ENCODE data around the gene CFDP1. TPM values are rescaled to one million over a fixed set of nuclear protein-coding genes. Genes with fewer than 3 reads are reported as not detected.

CFDP1 gene
- total and polyA plus RNA-seq, 2 of the 13 experiments (the other 11 are each of a cell fraction or from before 2014, with no cell fraction given) = 78.6 to 153 TPM

DNA sequence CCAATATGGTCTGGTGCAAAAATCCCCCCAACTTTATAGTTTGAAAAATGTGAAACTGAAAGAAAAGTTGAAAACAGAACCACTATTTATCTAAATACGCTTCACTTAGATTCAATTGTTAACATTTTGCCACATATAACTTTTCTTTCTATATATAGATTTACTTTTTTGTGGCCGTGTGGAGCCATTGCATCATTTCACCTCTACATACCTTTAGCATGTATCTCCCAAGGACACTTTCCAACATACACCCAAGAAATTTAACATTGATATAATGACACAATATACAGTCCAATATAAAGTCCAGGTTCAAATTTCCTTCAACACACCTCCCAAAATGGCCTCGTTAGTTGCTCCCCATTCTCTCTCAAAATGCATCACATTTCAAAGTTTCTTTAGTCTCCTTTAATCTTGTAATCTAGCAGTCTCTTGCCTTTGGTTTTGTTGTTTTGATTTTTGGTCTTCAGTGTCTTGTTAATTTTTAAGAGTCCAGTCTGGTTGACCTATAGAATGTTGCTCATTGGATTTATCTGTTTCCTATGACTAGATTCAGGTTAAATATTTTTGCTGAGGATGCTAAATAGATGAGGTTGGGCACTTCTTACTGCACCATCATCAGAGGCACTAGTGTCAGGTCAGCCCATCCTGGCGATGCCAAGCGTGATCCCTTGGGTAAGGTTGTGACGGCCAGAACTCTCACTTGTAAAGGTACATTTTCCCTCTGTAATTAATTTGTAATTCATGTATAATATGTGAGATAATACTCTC is 117.6 kb downstream of the CFDP1 start:
- intact Hi-C loops (cut with micrococcal nuclease; ENCODE audit: unreplicated experiment) = no loop called here

DNA sequence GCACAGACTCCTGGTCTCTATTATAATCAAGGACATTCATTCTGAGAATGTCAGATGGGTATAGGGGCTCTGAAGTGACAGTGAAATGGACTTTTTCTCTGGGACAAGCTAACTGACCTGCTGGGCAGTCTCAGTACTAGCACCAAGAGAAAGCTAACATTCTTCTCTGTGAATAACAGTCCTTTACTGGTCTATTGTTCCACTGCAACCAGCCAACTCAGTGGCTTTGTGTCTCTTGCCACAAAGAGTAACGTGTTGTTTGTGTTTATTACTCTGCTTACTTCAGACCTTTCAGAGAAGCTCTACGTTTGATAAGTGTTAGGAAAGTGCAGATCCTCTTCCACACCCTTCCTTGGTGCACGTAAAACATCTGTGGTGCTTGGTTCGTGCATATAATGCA is 120.4 kb downstream of the CFDP1 start:
- DNase-seq (ENCODE audit: low spot score) = no peak
- H3K9me3 ChIP-seq (ENCODE audit: low read length) = no peaks in the 10 kb centered on the region
- intact Hi-C loops (cut with micrococcal nuclease; ENCODE audit: unreplicated experiment) (no loop called here), in situ Hi-C loops (cut with HindIII; ENCODE audit: extremely low pct_ligation_motif_present, low pct_unique_long_range_greater_than_20kb) (no loop called here)
- no peak overlapping the region for H2AFZ ChIP-seq (ENCODE audit: low read length)
- ATAC-seq = no peak
- ChIA-PET CTCF (ENCODE audit: low intra/inter-chr PET ratio, low total read pairs) (no interaction called here), POLR2A (interaction anchor here (1.3 to 10.2 kb wide), 3 partner anchors 8 to 63 kb away, joined by 4 to 312 read pairs (median 9); partner anchors contain the start of gene BCAR1)
- no peak overlapping the region for H3K9ac ChIP-seq (ENCODE audit: insufficient read depth, low read depth, low read length)
- FAIRE-seq = no peak
- no peaks in the 10 kb centered on the region for H4K20me1 ChIP-seq (ENCODE audit: insufficient read depth, low read length)
- H3K79me2 ChIP-seq (ENCODE audit: insufficient read depth, low read length) = no peaks in the 10 kb centered on the region
- peaks cover 37% of the 10 kb centered on the region for H3K4me1 ChIP-seq (ENCODE audit: insufficient read depth, low read length)
- H3K4me3 ChIP-seq (replicated peaks in 1 of 3; ENCODE audit: insufficient read depth in 1 of 3, low read depth in 2 of 3, low read length in 3 of 3) = no peak overlapping the region
- H3K36me3 ChIP-seq (replicated peaks in 1 of 2; ENCODE audit: control insufficient read depth in 1 of 2, insufficient read depth in 2 of 2, low read length in 2 of 2) = peaks cover 2% of the 10 kb centered on the region in 2 experiments; a peak in 2 of 5 replicates
- no peak overlapping the region for H3K27ac ChIP-seq (ENCODE audit: extremely low read length, insufficient read depth, low read length)
- H3K4me2 ChIP-seq (ENCODE audit: low read depth, low read length) = no peak overlapping the region
- no peaks in the 10 kb centered on the region for H3K27me3 ChIP-seq (ENCODE audit: control insufficient read depth in 1 of 2, insufficient read depth in 2 of 2, low read length in 2 of 2)
- BruUV-seq (replicated peaks) = no TSS peak
- WGBS (ENCODE audit: low lambda C conversion rate) = 95% methylated on average over 4 of the region's 4 CpGs
- TF ChIP-seq ZNF282 (IDR thresholded peaks at IDR 0.05; ENCODE audit: partially characterized antibody) (no peak), YEATS4 (CRISPR knock-in tag; IDR thresholded peaks at IDR 0.05; ENCODE audit: borderline replicate concordance) (no peak), EZH2 (conservative IDR thresholded peaks at IDR 0.05; ENCODE audit: low read depth, low read length) (no peak), FIP1L1 (IDR thresholded peaks at IDR 0.05; ENCODE audit: borderline replicate concordance, insufficient read depth, low read depth, low read length) (no peak), ZNF605 (CRISPR knock-in tag; IDR thresholded peaks at IDR 0.05) (no peak), TOE1 (CRISPR knock-in tag; IDR thresholded peaks at IDR 0.05) (no peak), SIX4 (CRISPR knock-in tag; IDR thresholded peaks at IDR 0.05) (no peak), PPARG (CRISPR knock-in tag; conservative IDR thresholded peaks at IDR 0.05) (no peak), ZNF124 (CRISPR knock-in tag; IDR thresholded peaks at IDR 0.05) (no peak), ZBTB8A (CRISPR knock-in tag; IDR thresholded peaks at IDR 0.05; ENCODE audit: borderline replicate concordance, low read depth) (no peak), NFKBIZ (CRISPR knock-in tag; IDR thresholded peaks at IDR 0.05) (no peak), ZNF101 (CRISPR knock-in tag; IDR thresholded peaks at IDR 0.05; ENCODE audit: borderline replicate concordance, low read depth) (no peak), ZNF816 (CRISPR knock-in tag; IDR thresholded peaks at IDR 0.05; ENCODE audit: borderline replicate concordance) (no peak)
- TF ChIP-seq, protein P1, sequence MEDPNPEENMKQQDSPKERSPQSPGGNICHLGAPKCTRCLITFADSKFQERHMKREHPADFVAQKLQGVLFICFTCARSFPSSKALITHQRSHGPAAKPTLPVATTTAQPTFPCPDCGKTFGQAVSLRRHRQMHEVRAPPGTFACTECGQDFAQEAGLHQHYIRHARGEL (CRISPR knock-in tag; IDR thresholded peaks at IDR 0.05) = no peak
- TF ChIP-seq, protein P2, sequence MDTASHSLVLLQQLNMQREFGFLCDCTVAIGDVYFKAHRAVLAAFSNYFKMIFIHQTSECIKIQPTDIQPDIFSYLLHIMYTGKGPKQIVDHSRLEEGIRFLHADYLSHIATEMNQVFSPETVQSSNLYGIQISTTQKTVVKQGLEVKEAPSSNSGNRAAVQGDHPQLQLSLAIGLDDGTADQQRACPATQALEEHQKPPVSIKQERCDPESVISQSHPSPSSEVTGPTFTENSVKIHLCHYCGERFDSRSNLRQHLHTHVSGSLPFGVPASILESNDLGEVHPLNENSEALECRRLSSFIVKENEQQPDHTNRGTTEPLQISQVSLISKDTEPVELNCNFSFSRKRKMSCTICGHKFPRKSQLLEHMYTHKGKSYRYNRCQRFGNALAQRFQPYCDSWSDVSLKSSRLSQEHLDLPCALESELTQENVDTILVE (CRISPR knock-in tag; IDR thresholded peaks at IDR 0.05) = no peak

More for the DNA sequence above, 117.6 kb downstream of the CFDP1 start:
- CTCF ChIA-PET (ENCODE audit: low intra/inter-chr PET ratio, low total read pairs) = no interaction called here
- TF ChIP-seq MAFK (conservative IDR thresholded peaks at IDR 0.05 in 1 of 2, IDR thresholded peaks at IDR 0.05 in 1 of 2; ENCODE audit: low read length in 2 of 2) (peak; percentile 85 to 89), POLR2G (IDR thresholded peaks at IDR 0.05; ENCODE audit: low read depth, low read length) (no peak), SNRNP70 (IDR thresholded peaks at IDR 0.05; ENCODE audit: low read depth, low read length) (no peak), MAFF (IDR thresholded peaks at IDR 0.05; ENCODE audit: low read depth, low read length) (peak; percentile 87), SOX6 (IDR thresholded peaks at IDR 0.05) (no peak), SOX6 (CRISPR knock-in tag; IDR thresholded peaks at IDR 0.05) (no peak)
- TF ChIP-seq, protein P3, sequence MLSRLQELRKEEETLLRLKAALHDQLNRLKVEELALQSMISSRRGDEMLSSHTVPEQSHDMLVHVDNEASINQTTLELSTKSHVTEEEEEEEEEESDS (CRISPR knock-in tag; IDR thresholded peaks at IDR 0.05; ENCODE audit: borderline replicate concordance) = no peak
- Histone ChIP-seq H3K79me2 (ENCODE audit: insufficient read depth, low read length) (no peaks in the 10 kb centered on the region), H4K20me1 (ENCODE audit: insufficient read depth, low read length) (no peaks in the 10 kb centered on the region), H2AFZ (ENCODE audit: low read length) (no peak overlapping the region), H3K4me2 (ENCODE audit: low read depth, low read length) (no peak overlapping the region), H3K9ac (ENCODE audit: insufficient read depth, low read depth, low read length) (no peak overlapping the region), H3K4me1 (ENCODE audit: insufficient read depth, low read length) (peaks cover 12% of the 10 kb centered on the region), H3K27me3 (ENCODE audit: control insufficient read depth in 1 of 2, insufficient read depth in 2 of 2, low read length in 2 of 2) (no peaks in the 10 kb centered on the region), H3K4me3 (replicated peaks in 1 of 3; ENCODE audit: insufficient read depth in 1 of 3, low read depth in 2 of 3, low read length in 3 of 3) (no peak overlapping the region), H3K27ac (ENCODE audit: extremely low read length, insufficient read depth, low read length) (no peak overlapping the region), H3K9me3 (ENCODE audit: low read length) (no peaks in the 10 kb centered on the region), H3K36me3 (replicated peaks in 1 of 2; ENCODE audit: control insufficient read depth in 1 of 2, insufficient read depth in 2 of 2, low read length in 2 of 2) (peaks cover 2 to 5% of the 10 kb centered on the region in 2 experiments; a peak in 3 of 5 replicates)
- POLR2A ChIA-PET = no interaction called here
- 98% methylated on average over 6 of the region's 6 CpGs for WGBS (ENCODE audit: low lambda C conversion rate)
- in situ Hi-C loops (cut with HindIII; ENCODE audit: extremely low pct_ligation_motif_present, low pct_unique_long_range_greater_than_20kb) = no loop called here
- DNase-seq (ENCODE audit: low spot score) (no peak), ATAC-seq (no peak), FAIRE-seq (no peak)
- BruUV-seq (replicated peaks) = no TSS peak

All from HepG2 (cell line).